HG03039 (cell line): Measurements from ENCODE around the gene KRTAP10-4.
"Not testable (repeated sequence)": the region's sequence is repeated elsewhere in the genome, so short reads cannot be mapped to it uniquely, and the experiment has no call there.

ENCODE experiments used
- ATAC-seq: cut with Tn5 transposase; IDR thresholded peaks from one replicate; pipeline ENCODE4 v1.9.1; 2021; ENCODE audit warnings: mild to moderate bottlenecking, moderate library complexity; ENCODE audit not compliant: unreplicated experiment

The KRTAP10-4 gene

GRCh38 chr21:44556879-44557278 lies 16.6 kb upstream of the KRTAP10-4 start:
- ATAC-seq = no peak

DNA sequence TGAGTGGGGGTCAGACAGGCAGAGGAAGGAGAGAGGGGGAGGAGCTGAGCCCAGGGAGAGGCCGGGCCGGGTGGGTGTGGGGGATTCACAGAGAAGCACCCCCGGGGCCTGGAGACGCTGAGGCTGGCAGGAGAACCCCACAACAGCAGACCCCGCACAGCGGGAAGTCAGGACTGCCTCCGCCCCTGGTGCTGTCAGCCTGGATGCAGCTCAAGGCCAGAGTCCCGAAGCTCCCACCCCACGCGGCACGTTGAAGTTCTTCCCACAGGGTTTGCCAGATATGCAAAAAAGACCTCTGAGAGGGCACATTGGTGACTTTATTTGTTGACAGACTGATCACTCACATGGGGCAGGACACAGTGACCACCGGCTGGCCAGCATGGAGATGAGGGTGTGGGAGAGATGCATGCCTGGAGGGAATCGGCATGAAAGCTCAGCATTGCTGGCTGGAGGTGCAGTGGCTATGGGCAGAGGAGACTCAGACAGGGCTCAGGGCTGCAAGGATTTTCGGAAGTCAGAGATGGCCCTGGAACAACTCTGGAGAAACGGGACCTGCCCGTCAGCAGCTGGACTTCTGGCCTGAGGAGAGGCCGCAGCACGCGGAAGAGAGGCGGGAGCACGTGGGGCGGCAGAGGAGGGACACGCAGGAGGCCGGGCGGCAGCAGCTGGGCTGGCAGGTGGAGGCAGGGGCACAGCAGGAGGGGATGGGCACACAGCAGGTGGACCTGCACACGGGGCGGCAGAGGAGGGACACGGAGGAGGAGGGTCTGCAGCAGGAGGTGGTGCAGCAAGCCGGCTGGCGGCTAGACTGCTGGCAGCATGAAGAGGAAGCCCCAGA lies 15.8 kb upstream of the KRTAP10-4 start:
- ATAC-seq = no peak

DNA sequence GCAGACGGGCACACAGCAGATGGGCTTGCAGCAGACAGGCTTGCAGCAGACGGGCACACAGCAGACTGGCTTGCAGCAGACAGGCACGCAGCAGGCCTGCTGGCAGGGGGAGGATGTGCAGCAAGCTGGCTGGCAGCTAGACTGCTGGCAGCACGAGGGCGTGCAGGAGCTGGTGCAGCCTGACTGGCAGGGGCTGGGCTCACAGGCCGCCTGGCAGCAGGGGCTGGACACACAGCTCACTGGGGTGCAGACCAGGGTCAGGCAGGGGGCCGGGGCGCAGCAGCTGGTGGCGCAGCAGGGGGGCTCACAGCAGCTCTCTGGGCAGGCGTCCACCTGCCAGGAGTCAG lies 15.2 kb upstream of the KRTAP10-4 start:
- not testable (repeated sequence) for ATAC-seq

GRCh38 chr21:44558695-44559094 lies 14.8 kb upstream of the KRTAP10-4 start, which contains the start of gene KRTAP10-3:
KRTAP10-3 (minus strand) TSS chr21:44558795; CDS start chr21:44558715, 80 bp downstream.
- no peak for ATAC-seq

- no peak for ATAC-seq
Observed at GRCh38 chr21:44564099-44564498, 9.4 kb upstream of the KRTAP10-4 start.

DNA sequence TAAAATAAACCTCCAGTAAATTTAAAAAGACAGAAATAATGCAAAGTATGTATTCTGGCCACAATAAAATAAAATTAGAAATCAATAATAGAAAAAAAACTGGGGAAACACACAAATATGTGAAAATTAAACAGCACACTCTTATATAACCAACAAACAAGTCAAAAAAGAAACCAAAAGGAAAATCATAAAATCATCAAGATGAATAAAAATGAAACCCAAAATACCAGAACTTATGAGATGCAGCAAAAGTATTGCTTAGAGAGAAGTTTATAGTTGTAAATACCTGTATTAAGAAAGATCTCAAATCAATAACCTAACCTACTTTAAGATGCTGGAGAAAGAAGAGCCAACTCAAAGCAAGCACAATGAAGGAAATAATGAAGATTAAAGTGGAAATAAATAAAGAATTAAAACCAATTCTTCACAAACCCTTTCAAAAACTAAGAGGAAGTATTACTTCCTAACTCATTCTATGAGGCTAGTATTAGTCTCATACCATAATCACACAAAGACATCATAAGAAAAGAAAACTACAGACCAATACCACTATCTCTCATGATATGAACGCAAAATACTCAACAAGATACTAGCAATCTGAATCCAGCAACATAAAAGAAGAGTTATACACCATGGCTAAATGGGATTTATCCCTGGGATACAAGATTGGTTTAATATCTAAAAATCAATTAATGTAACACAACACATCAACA lies 8.5 kb upstream of the KRTAP10-4 start:
- no peak for ATAC-seq

DNA sequence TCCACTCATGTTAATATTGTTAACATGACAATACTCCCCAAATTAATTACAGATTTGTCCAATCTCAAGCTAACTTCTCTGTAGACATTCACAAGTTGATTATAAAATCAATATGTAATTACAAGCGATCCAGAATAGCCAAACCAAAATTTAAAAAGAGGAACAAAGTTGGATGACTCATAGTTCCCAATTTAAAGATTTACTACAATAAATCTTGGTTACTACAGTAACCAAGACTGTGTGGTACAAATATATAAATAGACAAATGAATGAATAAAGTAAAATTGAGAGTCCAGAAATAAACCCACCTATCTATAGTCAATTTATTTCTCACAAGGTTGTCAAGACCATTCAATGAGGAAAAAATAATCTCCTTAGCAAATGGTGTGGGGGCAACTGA lies 7.1 kb upstream of the KRTAP10-4 start:
- ATAC-seq = no peak

DNA sequence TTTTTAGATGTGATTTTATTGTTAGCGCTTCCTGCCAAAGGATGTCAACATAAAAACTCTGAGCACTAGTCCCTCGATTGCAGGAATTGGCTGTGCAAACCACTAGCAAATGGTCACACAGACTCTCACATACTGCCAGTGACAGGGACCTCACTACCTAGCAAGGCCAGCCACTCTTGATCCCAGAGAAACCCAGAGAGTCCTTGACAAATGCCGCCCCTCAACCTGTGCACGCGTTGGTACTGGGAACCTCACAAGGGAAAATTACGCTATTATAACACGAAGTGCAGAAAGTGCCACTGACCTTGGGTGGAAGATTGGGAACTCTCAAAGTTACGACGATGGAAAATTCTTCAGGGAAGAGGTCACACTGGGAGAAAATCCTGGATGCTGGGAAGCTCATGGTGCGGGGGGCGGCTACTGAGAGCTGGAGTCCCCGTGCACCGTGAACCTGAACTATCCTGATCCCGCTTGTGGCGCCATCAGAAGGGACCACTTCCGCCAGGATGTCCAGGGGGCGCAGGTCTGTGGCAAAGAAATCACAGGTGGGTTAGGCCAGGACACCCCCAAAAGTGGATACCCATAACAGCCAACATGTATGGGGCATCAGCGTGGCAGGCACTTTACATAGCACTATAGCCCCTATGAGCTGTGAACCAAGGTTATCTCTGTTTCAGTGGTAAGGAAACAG lies 5.9 kb upstream of the KRTAP10-4 start:
- ATAC-seq = no peak

- no peak for ATAC-seq
Observed at GRCh38 chr21:44568261-44568660, 5.3 kb upstream of the KRTAP10-4 start.

GRCh38 chr21:44568667-44569556 lies 4.6 kb upstream of the KRTAP10-4 start:
- ATAC-seq = no peak

- ATAC-seq = no peak
Observed at GRCh38 chr21:44569861-44570517, 3.5 kb upstream of the KRTAP10-4 start.

DNA sequence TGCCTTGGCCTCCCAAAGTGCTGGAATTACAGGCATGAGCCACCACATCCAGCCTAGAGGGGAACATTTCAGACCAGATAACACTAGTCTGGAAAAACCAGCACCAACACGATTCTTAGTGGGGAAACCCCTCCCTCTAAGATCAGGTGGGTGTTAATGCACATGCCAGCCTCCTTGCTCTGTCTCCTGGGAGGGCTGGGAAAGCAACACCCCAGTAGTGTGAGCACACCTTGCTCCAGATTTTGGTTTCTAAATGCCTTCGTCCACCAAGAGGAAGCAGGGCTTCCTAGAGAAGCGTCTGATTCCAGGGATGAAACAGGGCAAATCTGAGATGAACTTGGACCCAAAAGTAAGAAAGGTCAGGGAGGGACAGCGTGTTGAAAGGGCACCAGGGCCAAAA lies 2.2 kb upstream of the KRTAP10-4 start:
- ATAC-seq = no peak

DNA sequence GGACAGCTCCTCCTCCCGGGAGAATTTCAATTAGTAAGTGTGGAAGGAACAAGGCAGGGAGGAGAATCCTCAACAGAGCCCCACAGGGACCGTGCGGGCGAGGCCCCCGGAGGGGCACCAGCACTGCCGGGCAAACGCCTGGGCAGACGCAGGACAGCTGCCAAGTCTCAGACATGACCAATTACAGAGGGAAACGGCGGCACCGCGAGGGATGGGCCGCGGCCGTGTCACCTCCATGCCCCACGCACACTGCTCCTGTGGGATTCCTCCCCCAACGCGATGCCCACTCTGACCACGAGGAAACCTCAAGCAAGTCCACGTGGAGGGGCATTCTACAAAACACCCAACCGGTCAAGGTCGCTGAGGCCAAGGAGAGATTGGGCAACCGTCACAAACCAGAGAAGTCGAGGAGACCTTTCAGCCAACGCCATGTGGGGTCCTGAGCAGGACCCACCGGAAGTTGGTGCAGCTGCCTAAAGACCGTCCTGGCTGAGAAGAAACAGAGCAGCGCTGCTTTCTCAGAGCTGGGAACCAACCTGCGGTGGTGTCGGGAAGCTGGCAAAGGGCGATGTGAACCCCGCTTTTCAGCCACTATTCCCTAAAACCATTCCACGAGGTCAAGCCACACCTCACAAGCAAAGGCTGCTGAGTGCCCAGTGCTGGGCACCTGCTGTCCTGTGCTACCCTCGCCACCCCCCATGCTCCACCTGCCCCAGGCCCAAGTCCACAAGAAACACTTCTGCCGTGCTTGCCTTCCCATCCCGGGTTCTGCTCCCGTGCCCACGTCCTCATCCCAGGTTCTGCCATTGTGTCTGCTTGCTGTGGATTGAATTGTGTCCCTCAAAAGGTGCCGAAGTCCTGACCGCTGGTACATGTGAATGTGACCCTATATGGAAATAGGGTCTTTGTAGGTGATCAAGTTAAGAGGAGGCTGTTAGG lies 1.4 kb upstream of the KRTAP10-4 start:
- ATAC-seq = no peak

DNA sequence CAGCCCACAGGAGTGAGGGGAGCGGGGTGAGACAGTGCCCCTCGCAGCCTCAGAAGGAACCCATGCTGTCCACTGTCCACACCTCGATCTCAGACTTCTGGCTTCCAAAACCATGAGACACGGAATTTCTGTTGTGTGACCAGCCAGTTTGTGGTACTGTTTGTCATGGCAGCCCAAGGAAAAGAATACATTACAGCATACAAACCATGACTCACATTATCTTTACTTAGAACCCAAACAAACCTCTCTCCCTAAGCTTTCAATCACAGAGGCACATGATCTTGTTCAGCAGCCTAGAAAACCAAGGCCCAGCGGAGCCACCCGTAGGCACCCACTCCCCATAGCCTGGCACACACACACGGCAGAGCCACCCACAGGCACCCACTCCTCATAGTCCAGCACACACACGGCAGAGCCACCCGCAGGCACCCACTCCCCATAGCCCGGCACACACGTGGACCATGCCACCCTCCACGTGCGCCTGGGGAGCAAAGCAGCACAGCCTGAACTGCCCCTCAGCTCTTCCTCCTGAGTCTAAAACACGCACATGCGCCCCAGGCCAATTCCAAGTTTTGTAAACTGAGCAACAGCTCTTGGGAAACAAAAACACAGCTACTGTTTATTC lies 458 bp upstream of the KRTAP10-4 start:
- no peak for ATAC-seq

DNA sequence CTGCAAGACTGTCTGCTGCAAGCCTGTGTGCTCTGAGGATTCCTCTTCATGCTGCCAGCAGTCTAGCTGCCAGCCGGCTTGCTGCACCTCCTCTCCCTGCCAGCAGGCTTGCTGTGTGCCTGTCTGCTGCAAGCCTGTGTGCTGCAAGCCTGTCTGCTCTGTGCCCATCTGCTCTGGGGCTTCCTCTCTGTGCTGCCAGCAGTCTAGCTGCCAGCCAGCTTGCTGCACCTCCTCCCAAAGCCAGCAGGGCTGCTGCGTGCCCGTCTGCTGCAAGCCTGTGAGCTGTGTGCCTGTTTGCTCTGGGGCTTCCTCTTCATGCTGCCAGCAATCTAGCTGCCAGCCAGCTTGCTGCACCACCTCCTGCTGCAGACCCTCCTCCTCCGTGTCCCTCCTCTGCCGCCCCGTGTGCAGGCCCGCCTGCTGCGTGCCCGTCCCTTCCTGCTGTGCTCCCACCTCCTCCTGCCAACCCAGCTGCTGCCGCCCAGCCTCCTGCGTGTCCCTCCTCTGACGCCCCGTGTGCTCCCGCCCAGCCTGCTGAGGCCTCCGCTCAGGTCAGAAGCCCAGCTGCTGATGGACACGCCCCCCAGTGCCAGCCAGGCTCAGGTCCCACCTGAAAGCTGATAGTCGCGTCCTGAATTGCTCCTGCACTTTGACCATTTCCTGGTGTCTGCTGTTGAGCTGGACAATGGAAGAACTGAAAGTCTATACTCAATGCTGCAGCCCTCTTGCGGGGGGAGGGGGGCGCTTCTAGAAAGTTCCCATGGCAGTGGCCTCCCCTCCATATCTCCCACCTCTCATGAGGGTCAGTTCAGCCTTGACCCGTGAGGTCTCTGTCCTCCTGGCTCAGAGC lies 1.2 kb downstream of the KRTAP10-4 start:
- no peak for ATAC-seq

DNA sequence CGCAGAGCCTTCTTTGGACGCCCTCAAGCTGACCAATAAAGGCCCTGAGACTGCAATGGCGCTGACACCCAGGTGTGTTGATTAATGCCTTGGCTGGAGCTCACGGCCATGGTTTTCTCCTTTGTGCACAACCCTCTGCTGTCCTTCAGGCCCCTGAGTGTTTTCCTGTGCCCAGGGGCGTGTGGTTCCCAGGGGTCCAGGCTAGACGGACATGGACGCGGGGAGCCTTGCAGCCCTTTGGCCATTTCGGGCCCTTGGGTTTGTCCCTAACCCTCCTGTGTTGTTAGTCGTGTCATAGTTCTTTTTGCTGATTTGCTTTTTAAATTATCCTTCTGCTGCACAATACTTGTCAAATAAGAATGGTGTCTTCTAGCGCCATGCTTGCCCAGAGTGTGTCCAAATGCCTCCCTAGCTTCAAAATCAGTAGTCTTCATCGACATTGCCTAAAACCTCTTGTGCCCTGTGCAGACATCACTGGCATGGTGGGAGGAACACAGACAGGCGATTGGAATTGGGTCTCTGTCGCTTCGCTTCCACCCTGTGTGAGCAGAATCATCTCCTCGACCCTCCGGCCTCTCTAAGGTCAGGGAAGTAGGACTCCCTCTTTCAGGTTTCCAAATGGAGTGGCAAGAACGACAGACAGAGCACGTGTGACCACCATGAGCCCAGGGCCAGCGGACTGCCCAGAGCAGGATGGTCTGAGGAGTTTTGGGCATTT lies 1.9 kb downstream of the KRTAP10-4 start:
- ATAC-seq = no peak

- no peak for ATAC-seq
Observed at GRCh38 chr21:44576025-44576420, 2.5 kb downstream of the KRTAP10-4 start.
